Cardiac muscle cell (in vitro differentiated cells and primary cell): ENCODE data around the gene ACKR3. TPM values are rescaled to one million over a fixed set of nuclear protein-coding genes. Genes with fewer than 3 reads are reported as not detected.

Source experiments
- DNase-seq, 2 donors: peaks; one replicate each; pipeline versions ENCODE4 v3.0.0 to v3.0.0-alpha.2; 2010 to 2017; ENCODE audit warnings: low read depth in 1 of 2, low spot score in 1 of 2
- H3K27ac ChIP-seq: fragments of 200-600 bp; sonication (generic); 2 replicates; pipeline ENCODE4 v1.5.1; 2016
- H3K27me3 ChIP-seq: fragments of 200-600 bp; sonication (generic); 2 replicates; pipeline ENCODE4 v1.6.0; 2016; ENCODE audit warnings: control low read depth
- H3K36me3 ChIP-seq: fragments of 200-600 bp; sonication (generic); 2 replicates; pipeline ENCODE4 v1.5.1; 2016; ENCODE audit warnings: control low read depth
- H3K4me1 ChIP-seq: fragments of 200-600 bp; sonication (generic); 2 replicates; pipeline ENCODE4 v1.8.1; 2017; ENCODE audit warnings: low read depth, mild to moderate bottlenecking, mixed run types
- H3K4me3 ChIP-seq: fragments of 200-600 bp; sonication (generic); 2 replicates; pipeline ENCODE4 v1.5.1; 2016; ENCODE audit warnings: mild to moderate bottlenecking
- H3K9me3 ChIP-seq: fragments of 200-600 bp; sonication (generic); 2 replicates; pipeline ENCODE4 v1.5.1; 2017; ENCODE audit warnings: low read depth, mild to moderate bottlenecking, control low read depth
- CTCF ChIP-seq: IDR thresholded peaks from 2 replicates; pipeline ENCODE4 v1.5.1; 2012; ENCODE audit warnings: low read depth, mild to moderate bottlenecking, low read length
- polyA plus RNA-seq: library from polyadenylated mRNA; unstranded; fragments of >200 nt; fragmentation: Nextera tagmentation; extraction: Ambion mirVana; gene quantifications from 2 replicates; pipeline ENCODE4 v1.2.1, GENCODE V29; 2016
- total RNA-seq: library from RNA; depleted of rRNA; stranded (reverse); fragments of >200 nt; gene quantifications from 2 replicates; pipeline ENCODE4 v1.2.3, GENCODE V29; 2016

ACKR3 gene
- total and polyA plus RNA-seq, 2 experiments from 2014 or later: 2.5 to 5.7 TPM

- Histone ChIP-seq H3K4me3 (no peak overlapping the region), H3K9me3 (no peaks in the 10 kb centered on the region), H3K27ac (peak overlapping the region; percentile 70), H3K27me3 (no peaks in the 10 kb centered on the region), H3K4me1 (peaks cover 9% of the 10 kb centered on the region), H3K36me3 (no peaks in the 10 kb centered on the region)
- TF ChIP-seq CTCF: no peak
- peak in 1 of 2 donors; percentile 52 for DNase-seq
Observed at GRCh38 chr2:236527159-236527630, 42.4 kb upstream of the ACKR3 start.

GRCh38 chr2:236529606-236530005 is 40.0 kb upstream of the ACKR3 start:
- DNase-seq: no peak
- no peaks in the 10 kb centered on the region for H3K9me3 ChIP-seq
- no peak overlapping the region for H3K27ac ChIP-seq
- H3K4me1 ChIP-seq: peaks cover 9% of the 10 kb centered on the region
- H3K4me3 ChIP-seq: no peak overlapping the region
- no peak for TF ChIP-seq CTCF
- no peaks in the 10 kb centered on the region for H3K36me3 ChIP-seq
- no peaks in the 10 kb centered on the region for H3K27me3 ChIP-seq

DNA sequence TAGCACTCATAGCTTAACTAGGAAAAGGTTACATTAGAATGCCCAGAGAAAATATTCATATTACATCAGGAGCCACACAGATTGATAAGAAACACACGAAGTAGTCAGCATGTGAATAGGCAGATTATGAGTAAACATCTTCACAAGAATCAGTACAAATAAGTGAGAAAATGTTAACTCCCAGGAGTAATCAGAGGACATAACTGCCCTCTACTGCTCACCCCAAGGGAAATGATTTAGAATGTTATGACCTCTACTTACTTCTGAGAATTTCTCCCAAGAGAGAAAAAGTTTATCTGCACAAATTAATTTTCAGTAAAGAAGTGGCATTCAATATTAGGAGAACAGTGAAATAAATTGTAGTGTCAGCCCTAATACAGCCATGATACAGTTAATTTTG is 39.1 kb upstream of the ACKR3 start:
- no peaks in the 10 kb centered on the region for H3K27me3 ChIP-seq
- no peak overlapping the region for H3K4me3 ChIP-seq
- no peak for DNase-seq
- no peaks in the 10 kb centered on the region for H3K9me3 ChIP-seq
- TF ChIP-seq CTCF: no peak
- peaks cover 9% of the 10 kb centered on the region for H3K4me1 ChIP-seq
- no peak overlapping the region for H3K27ac ChIP-seq
- H3K36me3 ChIP-seq: no peaks in the 10 kb centered on the region

- H3K9me3 ChIP-seq: no peaks in the 10 kb centered on the region
- no peaks in the 10 kb centered on the region for H3K27me3 ChIP-seq
- H3K36me3 ChIP-seq: no peaks in the 10 kb centered on the region
- H3K27ac ChIP-seq: no peak overlapping the region
- H3K4me3 ChIP-seq: no peak overlapping the region
- no peak for DNase-seq
- peaks cover 9% of the 10 kb centered on the region for H3K4me1 ChIP-seq
- no peak for TF ChIP-seq CTCF
Observed at GRCh38 chr2:236531195-236531594, 38.4 kb upstream of the ACKR3 start.

GRCh38 chr2:236531996-236532395 is 37.6 kb upstream of the ACKR3 start:
- no peak overlapping the region for H3K27ac ChIP-seq

More at GRCh38 chr2:236531996-236532395, 37.6 kb upstream of the ACKR3 start:
- no peak overlapping the region for H3K4me3 ChIP-seq
- TF ChIP-seq CTCF: no peak
- DNase-seq: no peak
- no peaks in the 10 kb centered on the region for H3K36me3 ChIP-seq
- H3K9me3 ChIP-seq: no peaks in the 10 kb centered on the region
- peaks cover 9% of the 10 kb centered on the region for H3K4me1 ChIP-seq
- H3K27me3 ChIP-seq: no peaks in the 10 kb centered on the region
